ENCODE data around the gene RELN.

GRCh38 chr7:104005197-104005596 is 15.7 kb upstream of the RELN start:
- TF ChIP-seq FOSL1 (tag; conservative IDR thresholded peaks at IDR 0.05) (no peak), PHF20 (IDR thresholded peaks at IDR 0.05; ENCODE audit: partially characterized antibody) (no peak), UBTF (IDR thresholded peaks at IDR 0.05; ENCODE audit: borderline replicate concordance in 1 of 2, low read depth in 2 of 2, low read length in 2 of 2) (no peak), REST (IDR thresholded peaks at IDR 0.05; ENCODE audit: borderline replicate concordance) (no peak), REST (CRISPR knock-in tag; IDR thresholded peaks at IDR 0.05; ENCODE audit: low read depth) (no peak), HMGXB4 (CRISPR knock-in tag; IDR thresholded peaks at IDR 0.05) (no peak), ESRRA (IDR thresholded peaks at IDR 0.05; ENCODE audit: borderline replicate concordance, low read depth) (no peak), ZNF76 (CRISPR knock-in tag; IDR thresholded peaks at IDR 0.05; ENCODE audit: borderline replicate concordance) (no peak), TRIM28 (IDR thresholded peaks at IDR 0.05) (no peak), ZNF175 (CRISPR knock-in tag; IDR thresholded peaks at IDR 0.05; ENCODE audit: low read depth) (no peak), PML (IDR thresholded peaks at IDR 0.05; ENCODE audit: low read length) (no peak)
